ENCODE data around the gene CKMT1B.
"Not testable (repeated sequence)": the region's sequence is repeated elsewhere in the genome, so short reads cannot be mapped to it uniquely, and the experiment has no call there.

The CKMT1B gene

DNA sequence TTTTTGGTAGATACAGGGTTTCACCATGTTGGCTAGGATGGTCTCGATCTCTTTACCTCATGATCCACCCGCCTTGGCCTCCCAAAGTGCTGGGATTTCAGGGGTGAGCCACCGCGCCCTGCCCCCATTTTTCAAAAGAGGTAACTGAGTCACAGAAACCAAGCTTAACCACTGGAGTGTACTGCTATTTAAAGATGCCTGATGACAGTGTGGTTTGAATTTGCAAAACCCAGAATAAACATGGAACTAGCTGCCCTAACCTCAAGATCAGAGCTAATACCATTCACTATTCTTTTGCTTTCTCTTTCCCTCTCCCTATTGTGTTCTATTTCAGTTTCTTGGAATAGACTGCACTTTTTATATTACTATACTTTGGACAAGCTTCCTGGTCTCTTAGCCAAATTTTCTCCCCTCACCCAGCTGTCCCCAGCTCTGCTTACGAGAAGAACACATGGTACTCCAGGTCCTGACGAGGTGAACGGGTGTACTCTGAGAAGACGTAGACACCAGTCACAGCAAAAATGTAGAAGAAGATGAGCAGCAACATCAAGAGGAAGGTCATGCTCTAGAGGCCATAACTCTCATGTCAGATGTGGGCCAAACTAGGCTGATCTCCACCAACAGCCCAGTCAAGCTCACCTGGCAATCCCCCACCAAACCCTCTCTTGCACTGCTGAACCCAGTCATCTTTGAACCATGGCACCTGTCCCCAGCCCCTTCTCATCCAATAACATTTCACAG lies 44.8 kb downstream of the CKMT1B start:
- not testable (repeated sequence) for DNase-seq

Measured in fibroblast of skin of back (primary cell).